HFFc6 (cell line): ENCODE results near the gene DERA. TPM values are rescaled to one million over a fixed set of nuclear protein-coding genes. Genes with fewer than 3 reads are reported as not detected.
"Not testable (repeated sequence)": the region's sequence is repeated elsewhere in the genome, so short reads cannot be mapped to it uniquely, and the experiment has no call there.

Experiments used
- DNase-seq: peaks from one replicate; pipeline ENCODE4 v3.0.0-alpha.2; 2018
- H3K27ac Mint-ChIP-seq: 2 replicates; pipeline ENCODE4 v1.8.0; 2020; ENCODE audit warnings: mild to moderate bottlenecking, mixed read lengths
- H3K27me3 Mint-ChIP-seq: 2 replicates; pipeline ENCODE4 v1.8.0; 2021; ENCODE audit warnings: mild to moderate bottlenecking, moderate library complexity, mixed read lengths; ENCODE audit not compliant: insufficient read depth
- H3K36me3 Mint-ChIP-seq: 2 replicates; pipeline ENCODE4 v1.8.0; 2021; ENCODE audit warnings: low read depth, mixed read lengths
- H3K4me1 Mint-ChIP-seq: 2 replicates; pipeline ENCODE4 v1.8.0; 2020; ENCODE audit warnings: low read depth, mixed read lengths
- H3K4me3 Mint-ChIP-seq: 2 replicates; pipeline ENCODE4 v1.8.0; 2020; ENCODE audit warnings: mild to moderate bottlenecking, moderate library complexity, mixed read lengths
- H3K9me3 Mint-ChIP-seq: 2 replicates; pipeline ENCODE4 v1.8.0; 2020; ENCODE audit warnings: mild to moderate bottlenecking, mixed read lengths
- CTCF ChIP-seq: fragments of 200-600 bp; sonication (generic); IDR thresholded peaks from 2 replicates; pipeline ENCODE4 v1.5.0; 2021; ENCODE audit warnings: antibody characterized with exemption, mild to moderate bottlenecking
- total RNA-seq, 6 experiments: library from RNA; stranded (reverse); fragmentation: NEBNext Ultra II Directional; extraction: Animal tissue kit (Norgen Biotek cat#: 25700); gene quantifications; 2 replicates in 1 of 6; 3 replicates in 5 of 6; pipeline ENCODE4 v1.2.3, GENCODE V29; 2021

Gene DERA
- total RNA-seq, 6 experiments from 2014 or later, result 28.1 to 46.4 (median 36.3) TPM

GRCh38 chr12:15904378-15904920, 6.7 kb upstream of the DERA start:
- no peaks in the 10 kb centered on the region; the same call in 1 of the 2 replicates for H3K27me3 Mint-ChIP-seq
- peaks cover 32% of the 10 kb centered on the region for H3K36me3 Mint-ChIP-seq
- no peaks in the 10 kb centered on the region for H3K9me3 Mint-ChIP-seq
- DNase-seq, result no peak
- H3K27ac Mint-ChIP-seq, result no peak overlapping the region
- H3K4me3 Mint-ChIP-seq, result no peak overlapping the region
- TF ChIP-seq CTCF, result no peak
- H3K4me1 Mint-ChIP-seq, result peaks cover 2% of the 10 kb centered on the region

- Mint-ChIP-seq H3K4me1 (peaks cover 27% of the 10 kb centered on the region), H3K27me3 (no peaks in the 10 kb centered on the region), H3K27ac (peak overlapping the region; percentile 84), H3K4me3 (peak overlapping the region; percentile 92; the same call in 1 of the 2 replicates), H3K36me3 (no peaks in the 10 kb centered on the region; the same call in 1 of the 2 replicates), H3K9me3 (no peaks in the 10 kb centered on the region)
- no peak for TF ChIP-seq CTCF
- no peak for DNase-seq
Measured at GRCh38 chr12:15910468-15910863, 666 bp upstream of the DERA start.

GRCh38 chr12:15911931-15912330, 799 bp downstream of the DERA start:
- H3K9me3 Mint-ChIP-seq, H3K36me3 Mint-ChIP-seq, H3K27me3 Mint-ChIP-seq, DNase-seq: not testable (repeated sequence)
- Mint-ChIP-seq H3K27ac (peak overlapping the region; percentile 94), H3K4me3 (peak overlapping the region; percentile 92), H3K4me1 (peaks cover 27% of the 10 kb centered on the region)

- H3K36me3 Mint-ChIP-seq, H3K9me3 Mint-ChIP-seq, H3K27me3 Mint-ChIP-seq, H3K27ac Mint-ChIP-seq, H3K4me3 Mint-ChIP-seq, DNase-seq: not testable (repeated sequence)
- H3K4me1 Mint-ChIP-seq, result peaks cover 27% of the 10 kb centered on the region
Measured at GRCh38 chr12:15914131-15914530, 3.0 kb downstream of the DERA start.

GRCh38 chr12:15918066-15918465, 6.9 kb downstream of the DERA start:
- H3K27ac Mint-ChIP-seq, result no peak overlapping the region
- H3K27me3 Mint-ChIP-seq, result no peaks in the 10 kb centered on the region
- no peak for DNase-seq
- H3K4me1 Mint-ChIP-seq, result no peaks in the 10 kb centered on the region
- peaks cover 14% of the 10 kb centered on the region for H3K36me3 Mint-ChIP-seq
- H3K9me3 Mint-ChIP-seq, result no peaks in the 10 kb centered on the region
- H3K4me3 Mint-ChIP-seq, result no peak overlapping the region
- no peak for TF ChIP-seq CTCF

GRCh38 chr12:15919418-15919817, 8.3 kb downstream of the DERA start:
- no peak for DNase-seq
- Mint-ChIP-seq H3K4me1 (peaks cover 7% of the 10 kb centered on the region), H3K4me3 (no peak overlapping the region), H3K27me3 (no peaks in the 10 kb centered on the region), H3K36me3 (peaks cover 19% of the 10 kb centered on the region), H3K27ac (no peak overlapping the region), H3K9me3 (no peaks in the 10 kb centered on the region)
- TF ChIP-seq CTCF, result no peak

- no peak for DNase-seq
- H3K27me3 Mint-ChIP-seq, result no peaks in the 10 kb centered on the region
- no peaks in the 10 kb centered on the region for H3K9me3 Mint-ChIP-seq
- peaks cover 28% of the 10 kb centered on the region for H3K36me3 Mint-ChIP-seq
- H3K27ac Mint-ChIP-seq, result 0 out of 2 replicates have a peak overlapping the region, but pooled peaks have one; percentile 2
- H3K4me3 Mint-ChIP-seq, result no peak overlapping the region
- TF ChIP-seq CTCF, result no peak
- H3K4me1 Mint-ChIP-seq, result peaks cover 50% of the 10 kb centered on the region
Measured at GRCh38 chr12:15924956-15925355, 13.8 kb downstream of the DERA start.
